HG02763 (cell line): Measurements from ENCODE around the gene PRR36.
"Not testable (repeated sequence)": the region's sequence is repeated elsewhere in the genome, so short reads cannot be mapped to it uniquely, and the experiment has no call there.

Source experiments
- ATAC-seq: cut with Tn5 transposase; IDR thresholded peaks from one replicate; pipeline ENCODE4 v1.9.1; 2021; ENCODE audit warnings: mild to moderate bottlenecking, moderate library complexity; ENCODE audit not compliant: unreplicated experiment

Gene PRR36

GRCh38 chr19:7860714-7861618 lies 13.2 kb downstream of the PRR36 start:
- no peak for ATAC-seq

DNA sequence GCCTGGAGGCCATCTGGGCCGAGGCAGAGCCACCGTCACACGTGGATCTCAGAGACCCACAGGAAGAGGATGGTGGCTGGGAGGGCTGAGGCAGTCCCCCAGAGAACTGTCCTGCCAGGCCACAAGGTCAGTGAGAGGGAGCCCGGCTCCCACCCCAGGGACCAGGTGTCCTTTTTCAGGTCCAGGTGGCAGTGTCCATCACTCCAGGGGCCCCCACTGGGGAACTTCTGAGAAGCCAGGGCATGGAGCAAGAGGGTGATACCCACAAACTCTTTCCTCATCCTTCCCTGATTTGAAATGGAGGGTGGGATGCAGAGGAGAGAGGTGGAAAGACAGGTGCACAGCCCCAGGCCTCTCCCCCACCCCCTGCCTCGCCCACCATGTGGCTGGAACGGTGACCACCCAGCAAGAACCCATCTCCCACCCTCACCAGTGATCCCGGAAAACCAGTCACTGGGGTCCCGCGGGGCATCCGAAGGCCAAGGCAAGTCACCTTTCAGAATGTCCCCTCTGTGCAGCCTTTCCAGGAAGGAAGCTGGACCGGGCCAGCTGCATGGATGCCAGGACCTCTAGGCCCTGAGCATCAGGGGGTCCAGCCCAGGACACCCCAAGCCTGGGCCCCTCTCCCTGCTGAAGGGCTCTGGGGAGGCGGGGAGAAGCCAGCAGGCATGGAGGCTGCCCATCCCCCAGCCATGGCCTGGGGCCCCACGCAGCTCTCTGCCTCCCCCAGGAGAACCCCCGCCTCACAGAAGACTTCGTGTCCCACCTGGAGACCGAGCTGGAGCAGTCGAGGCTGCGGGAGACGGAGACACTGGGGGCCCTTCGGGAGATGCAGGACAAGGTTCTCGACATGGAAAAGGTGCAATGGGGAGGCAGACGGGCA lies 14.1 kb downstream of the PRR36 start:
- no peak for ATAC-seq

GRCh38 chr19:7859087-7859486 lies 15.1 kb downstream of the PRR36 start:
- ATAC-seq, result not testable (repeated sequence)

- no peak for ATAC-seq
These were observed 15.9 kb downstream of the PRR36 start for GRCh38 chr19:7858109-7858770.

- no peak for ATAC-seq
These were observed 16.5 kb downstream of the PRR36 start for GRCh38 chr19:7857727-7858108.

DNA sequence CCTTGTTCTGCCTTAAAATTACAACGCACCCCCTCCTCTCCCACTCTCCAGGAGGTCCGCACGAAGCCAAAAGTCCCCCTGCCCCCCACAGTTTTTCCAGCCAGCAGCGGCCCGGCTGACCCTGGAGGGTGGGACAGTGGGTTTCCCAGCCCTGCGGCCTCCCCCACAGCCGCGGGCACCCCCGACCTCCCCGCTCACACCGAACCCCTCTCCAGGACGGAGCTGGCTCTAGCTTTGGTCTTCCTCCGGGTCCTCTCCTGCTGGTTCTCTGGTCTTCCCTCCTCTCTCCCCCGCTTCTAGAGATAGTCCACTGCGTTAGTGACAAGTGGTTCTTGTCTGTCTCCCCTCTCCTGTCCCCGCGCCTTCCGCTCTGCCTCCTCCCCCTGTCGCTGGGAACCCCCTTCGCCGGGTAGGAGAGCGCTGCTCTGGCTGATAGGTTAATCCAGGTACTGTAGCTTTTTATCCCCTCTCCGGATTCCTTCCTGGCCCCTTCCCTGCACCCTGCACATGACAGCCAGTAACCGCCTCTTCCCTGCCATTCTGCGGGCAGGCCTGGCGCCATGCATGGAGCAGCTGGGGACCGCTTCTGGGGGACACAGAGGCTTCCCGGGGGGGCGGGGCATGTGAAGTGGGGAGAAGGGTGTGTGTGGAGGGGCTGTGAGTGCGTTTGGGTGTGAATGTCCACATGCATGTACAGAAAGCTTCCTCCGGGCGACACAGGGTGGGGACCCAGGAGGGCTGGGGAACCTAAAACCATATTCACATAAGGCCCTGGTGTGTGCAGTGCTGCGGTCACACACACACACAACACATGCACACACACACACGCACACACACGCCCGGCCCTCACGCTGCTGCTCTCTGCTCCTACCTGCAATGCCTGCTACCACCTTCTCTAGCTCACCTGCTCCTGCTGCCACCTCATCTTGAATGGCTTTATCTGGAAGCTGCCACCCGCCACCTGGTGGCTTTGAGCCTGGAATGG lies 17.2 kb downstream of the PRR36 start:
- no peak for ATAC-seq

DNA sequence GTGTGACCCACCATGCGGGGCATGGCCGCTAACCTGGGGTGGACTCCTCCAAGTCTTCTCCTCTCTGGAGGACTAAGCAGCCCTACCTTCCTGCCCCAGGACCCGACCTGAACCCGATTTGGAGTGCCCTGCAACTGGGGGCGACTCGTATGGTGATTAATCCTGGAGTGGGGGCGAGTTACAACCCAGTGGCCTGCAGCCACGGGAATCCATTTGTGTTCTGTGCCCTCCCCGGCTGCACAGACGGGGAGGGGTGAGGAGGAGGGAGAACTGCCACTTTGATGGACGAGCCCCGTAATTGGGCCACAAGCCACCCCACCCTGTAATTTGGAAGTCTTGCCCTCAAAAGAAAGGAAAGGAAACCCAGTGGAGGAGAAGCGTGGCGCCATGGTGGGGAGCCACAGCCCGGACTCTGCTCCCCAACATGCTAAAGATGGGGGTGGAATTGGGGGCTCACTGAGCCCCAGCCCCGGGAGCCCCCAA lies 18.0 kb downstream of the PRR36 start:
- no peak for ATAC-seq

GRCh38 chr19:7855426-7856108 lies 18.6 kb downstream of the PRR36 start:
- no peak for ATAC-seq

GRCh38 chr19:7853770-7854128 lies 20.4 kb downstream of the PRR36 start:
- no peak for ATAC-seq

- ATAC-seq, result no peak
These were observed 21.1 kb downstream of the PRR36 start for GRCh38 chr19:7852851-7853769.

- ATAC-seq, result no peak
These were observed 22.3 kb downstream of the PRR36 start for GRCh38 chr19:7851623-7852500.

- ATAC-seq, result no peak
These were observed 23.1 kb downstream of the PRR36 start for GRCh38 chr19:7850945-7851622.

- ATAC-seq, result no peak
These were observed 24.0 kb downstream of the PRR36 start for GRCh38 chr19:7850000-7850813.

DNA sequence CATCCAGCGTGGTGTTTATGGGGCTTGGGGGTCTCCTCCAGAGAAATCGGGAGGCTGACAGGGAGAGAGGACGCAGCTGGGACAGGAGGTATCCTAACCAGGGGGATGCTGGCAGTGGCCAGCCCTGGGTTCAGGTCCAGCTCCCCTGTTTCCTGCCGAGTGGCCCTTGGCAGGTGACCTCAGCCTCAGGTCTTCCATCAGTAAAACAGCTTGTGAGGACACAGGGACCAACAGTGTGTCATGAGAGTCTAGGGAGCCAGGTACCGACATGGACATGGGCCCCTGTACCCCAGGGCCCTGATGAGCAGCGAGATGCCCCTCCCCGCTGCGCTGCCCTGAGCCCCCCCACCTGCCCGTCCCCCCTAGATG lies 24.6 kb downstream of the PRR36 start:
- ATAC-seq, result no peak

GRCh38 chr19:7848779-7849457 lies 25.3 kb downstream of the PRR36 start:
- no peak for ATAC-seq

GRCh38 chr19:7847664-7848063 lies 26.5 kb downstream of the PRR36 start:
- ATAC-seq, result no peak
